HT-29 (cell line): Measurements from ENCODE around the gene CFAP251. TPM values are rescaled to one million over a fixed set of nuclear protein-coding genes. Genes with fewer than 3 reads are reported as not detected.
"Not testable (repeated sequence)": the region's sequence is repeated elsewhere in the genome, so short reads cannot be mapped to it uniquely, and the experiment has no call there.

ENCODE experiments used
- DNase-seq: peaks from one replicate; pipeline ENCODE4 v3.0.0-alpha.2; 2015; ENCODE audit warnings: low spot score
- total RNA-seq: library from RNA; depleted of rRNA; stranded (reverse); fragments of >200 nt; shearing (Covaris generic); gene quantifications from 2 replicates; pipeline ENCODE4 v1.2.3, GENCODE V29; 2014

CFAP251 gene
- total RNA-seq, 1 experiment from 2014 or later: 0.92 TPM

- DNase-seq: no peak
These were observed 9.7 kb upstream of the CFAP251 start for GRCh38 chr12:121908702-121909101.

- DNase-seq: no peak
These were observed 6.4 kb upstream of the CFAP251 start for GRCh38 chr12:121911824-121912585.

GRCh38 chr12:121915841-121916321, 2.5 kb upstream of the CFAP251 start:
- DNase-seq: no peak

- DNase-seq: peak; percentile 25
These were observed 1.7 kb upstream of the CFAP251 start for GRCh38 chr12:121916719-121917118.

- peak; percentile 12 for DNase-seq
These were observed 267 bp downstream of the CFAP251 start for GRCh38 chr12:121918679-121919038.

- DNase-seq: no peak
These were observed 2.7 kb downstream of the CFAP251 start for GRCh38 chr12:121921066-121921465.

GRCh38 chr12:121925358-121925695, 6.9 kb downstream of the CFAP251 start:
- no peak for DNase-seq

GRCh38 chr12:121926874-121927706, 8.7 kb downstream of the CFAP251 start:
- no peak for DNase-seq

- no peak for DNase-seq
These were observed 9.4 kb downstream of the CFAP251 start for GRCh38 chr12:121927813-121928212.

GRCh38 chr12:121929545-121929944, 11.2 kb downstream of the CFAP251 start:
- DNase-seq: not testable (repeated sequence)

- DNase-seq: no peak
These were observed 12.5 kb downstream of the CFAP251 start for GRCh38 chr12:121930862-121931261.

- no peak for DNase-seq
These were observed 13.8 kb downstream of the CFAP251 start for GRCh38 chr12:121932176-121932536.

- no peak for DNase-seq
These were observed 14.6 kb downstream of the CFAP251 start for GRCh38 chr12:121932914-121933521.

GRCh38 chr12:121933522-121934308, 15.3 kb downstream of the CFAP251 start:
- peak; percentile 24 for DNase-seq

- no peak for DNase-seq
These were observed 15.9 kb downstream of the CFAP251 start for GRCh38 chr12:121934309-121934664.

GRCh38 chr12:121937654-121938053, 19.3 kb downstream of the CFAP251 start:
- DNase-seq: no peak

GRCh38 chr12:121939186-121939585, 20.8 kb downstream of the CFAP251 start:
- no peak for DNase-seq

- DNase-seq: no peak
These were observed 21.8 kb downstream of the CFAP251 start for GRCh38 chr12:121939992-121940766.

GRCh38 chr12:121942145-121942718, 23.8 kb downstream of the CFAP251 start:
- DNase-seq: no peak

- no peak for DNase-seq
These were observed 25.5 kb downstream of the CFAP251 start for GRCh38 chr12:121943926-121944325.
